Measurements from ENCODE around the gene KRT13.

Gene KRT13

GRCh38 chr17:41504246-41504977 is 1.0 kb downstream of the KRT13 start:
- no peak for DNase-seq (ENCODE audit: extremely low read depth, low read depth)
- no peak overlapping the region for H3K4me3 ChIP-seq (replicated peaks; ENCODE audit: low read depth, low read length)
- no peak for TF ChIP-seq CTCF (IDR thresholded peaks at IDR 0.05; ENCODE audit: low read depth, low read length, missing control alignments)

- TF ChIP-seq CTCF (IDR thresholded peaks at IDR 0.05; ENCODE audit: low read depth, low read length, missing control alignments), result no peak
- no peak overlapping the region for H3K4me3 ChIP-seq (replicated peaks; ENCODE audit: low read depth, low read length)
- DNase-seq (ENCODE audit: extremely low read depth, low read depth), result no peak
These were observed 2.2 kb downstream of the KRT13 start for GRCh38 chr17:41503202-41503601.

- no peak for TF ChIP-seq CTCF (IDR thresholded peaks at IDR 0.05; ENCODE audit: low read depth, low read length, missing control alignments)
- no peak overlapping the region for H3K4me3 ChIP-seq (replicated peaks; ENCODE audit: low read depth, low read length)
- DNase-seq (ENCODE audit: extremely low read depth, low read depth), result peak; percentile 33
These were observed 5.1 kb downstream of the KRT13 start for GRCh38 chr17:41500131-41500911.

GRCh38 chr17:41499714-41500113 is 5.7 kb downstream of the KRT13 start:
- no peak for TF ChIP-seq CTCF (IDR thresholded peaks at IDR 0.05; ENCODE audit: low read depth, low read length, missing control alignments)
- DNase-seq (ENCODE audit: extremely low read depth, low read depth), result no peak
- H3K4me3 ChIP-seq (replicated peaks; ENCODE audit: low read depth, low read length), result no peak overlapping the region

GRCh38 chr17:41498276-41498675 is 7.1 kb downstream of the KRT13 start:
- DNase-seq (ENCODE audit: extremely low read depth, low read depth), result no peak
- no peak overlapping the region for H3K4me3 ChIP-seq (replicated peaks; ENCODE audit: low read depth, low read length)

GRCh38 chr17:41496803-41497484 is 8.5 kb downstream of the KRT13 start:
- no peak overlapping the region for H3K4me3 ChIP-seq (replicated peaks; ENCODE audit: low read depth, low read length)
- peak; percentile 84 for TF ChIP-seq CTCF (IDR thresholded peaks at IDR 0.05; ENCODE audit: low read depth, low read length, missing control alignments)
- DNase-seq (ENCODE audit: extremely low read depth, low read depth), result peak; percentile 56

More at GRCh38 chr17:41498276-41498675, 7.1 kb downstream of the KRT13 start:
- TF ChIP-seq CTCF (IDR thresholded peaks at IDR 0.05; ENCODE audit: low read depth, low read length, missing control alignments), result no peak

All from HFF-Myc (cell line).